NCI-H748 (cell line): ENCODE data around the gene FIBIN.

Experiments
- DNase-seq: peaks from one replicate; lab custom pipeline; 2025; ENCODE audit not compliant: unreplicated experiment; lab: John Stamatoyannopoulos, UW

FIBIN gene

DNA sequence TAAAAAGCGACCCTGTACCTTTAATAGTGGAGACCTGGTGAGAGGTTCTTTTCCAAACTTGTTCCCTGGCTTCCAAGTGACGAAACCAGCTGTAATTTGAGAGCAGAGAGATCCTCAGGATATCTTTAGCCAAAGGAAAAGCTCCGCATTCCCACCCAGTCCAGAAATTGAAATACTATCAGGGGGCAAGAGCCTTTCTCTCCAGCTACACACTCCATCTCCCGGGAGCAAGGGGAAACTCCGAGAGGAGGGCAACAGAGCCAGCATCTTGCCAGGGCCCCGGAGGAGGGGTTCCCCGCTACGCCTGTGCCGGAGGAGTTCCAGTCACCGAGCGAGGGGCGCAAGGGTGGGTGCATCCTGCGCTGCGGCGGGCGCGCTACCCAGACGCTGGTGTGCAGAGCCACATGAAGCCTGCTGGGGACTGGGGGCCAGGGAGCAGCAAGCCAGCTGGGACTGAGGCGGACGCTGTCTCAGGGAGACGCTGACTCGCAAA, at the start of gene FIBIN:
Gene FIBIN (plus strand): TSS at position 148 of the 493 bp plus-strand sequence. CDS start 415 bp downstream, outside the sequence.
- peak; percentile 31 for DNase-seq

DNA sequence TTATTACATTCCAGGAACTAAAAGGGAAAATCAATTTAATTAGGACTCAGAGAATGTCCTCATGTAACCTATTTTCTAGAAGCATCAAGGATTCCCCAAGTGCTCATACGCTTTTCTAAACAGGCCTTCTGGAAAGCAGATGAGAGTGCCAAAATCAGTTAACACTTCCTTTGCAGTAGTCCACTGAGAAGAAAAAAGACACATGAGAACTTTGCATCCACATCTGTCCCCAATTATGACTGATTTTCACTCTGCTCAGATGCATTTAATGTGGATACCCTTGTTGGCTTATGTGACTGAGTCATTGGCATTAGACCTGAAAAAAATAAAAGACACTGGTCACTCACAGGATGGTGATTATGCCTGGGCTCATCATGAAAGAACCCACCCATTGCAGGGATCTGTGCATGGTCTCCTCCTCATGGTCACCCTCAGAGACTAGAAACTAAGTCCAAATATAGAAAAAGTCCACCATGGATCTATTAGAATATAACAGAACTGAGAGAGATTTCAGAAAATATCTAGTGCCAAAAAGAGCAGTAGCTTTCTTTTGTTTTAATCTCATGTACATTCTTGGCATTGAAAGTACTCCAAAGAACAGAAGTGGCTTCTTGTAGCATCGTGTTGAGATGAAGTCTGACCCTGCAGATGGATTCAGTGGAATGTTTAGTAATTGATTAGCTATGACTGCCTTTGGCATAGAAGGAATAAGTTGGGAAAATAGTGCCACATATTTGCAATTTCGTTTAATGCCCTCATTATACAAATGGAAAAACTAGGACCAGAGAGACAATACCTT, 48.8 kb upstream of the FIBIN start:
- DNase-seq: no peak

DNA sequence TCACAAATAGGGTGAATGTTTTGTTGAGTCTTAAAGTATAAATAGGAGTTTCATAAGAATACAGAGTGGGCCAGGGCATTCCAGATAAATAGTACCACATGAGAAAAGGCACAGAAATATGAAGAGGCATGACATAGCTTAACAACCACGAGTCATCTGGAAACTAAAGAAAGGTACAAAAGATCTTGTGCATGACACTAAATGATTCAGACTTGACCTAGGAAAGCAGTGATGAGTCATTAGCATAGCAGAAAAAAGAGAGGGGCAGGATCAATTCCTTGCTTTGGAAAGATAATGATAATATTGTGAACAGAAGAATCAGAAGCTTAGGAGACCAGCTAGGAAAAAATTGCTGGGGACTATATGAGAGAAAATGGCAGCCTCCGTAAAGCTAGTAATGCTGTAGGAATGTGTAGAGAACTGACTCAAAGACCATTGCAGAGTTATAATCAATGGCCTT, 47.6 kb upstream of the FIBIN start:
- no peak for DNase-seq

DNA sequence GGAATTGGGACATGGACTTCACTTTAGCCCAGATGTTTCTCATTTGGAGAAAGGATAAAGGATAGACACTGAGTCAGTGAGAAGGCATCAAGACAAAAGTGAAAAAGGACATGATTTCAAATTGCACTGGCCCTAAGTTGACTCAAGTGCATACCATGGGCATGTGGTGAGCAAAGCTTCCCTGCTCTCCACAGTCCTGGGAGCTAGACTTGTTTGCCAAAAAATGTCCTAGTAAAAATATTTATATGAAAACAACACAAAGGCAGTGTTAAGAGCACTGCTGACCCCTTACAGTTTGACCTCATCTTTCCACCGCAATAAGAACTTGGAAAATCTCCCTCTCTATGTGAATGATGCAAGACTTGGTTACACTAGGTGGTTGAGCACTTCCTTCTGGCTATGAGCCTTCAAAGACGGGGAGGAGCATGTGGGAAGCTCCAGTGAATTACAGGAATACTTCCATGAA, 46.5 kb upstream of the FIBIN start:
- DNase-seq: no peak

DNA sequence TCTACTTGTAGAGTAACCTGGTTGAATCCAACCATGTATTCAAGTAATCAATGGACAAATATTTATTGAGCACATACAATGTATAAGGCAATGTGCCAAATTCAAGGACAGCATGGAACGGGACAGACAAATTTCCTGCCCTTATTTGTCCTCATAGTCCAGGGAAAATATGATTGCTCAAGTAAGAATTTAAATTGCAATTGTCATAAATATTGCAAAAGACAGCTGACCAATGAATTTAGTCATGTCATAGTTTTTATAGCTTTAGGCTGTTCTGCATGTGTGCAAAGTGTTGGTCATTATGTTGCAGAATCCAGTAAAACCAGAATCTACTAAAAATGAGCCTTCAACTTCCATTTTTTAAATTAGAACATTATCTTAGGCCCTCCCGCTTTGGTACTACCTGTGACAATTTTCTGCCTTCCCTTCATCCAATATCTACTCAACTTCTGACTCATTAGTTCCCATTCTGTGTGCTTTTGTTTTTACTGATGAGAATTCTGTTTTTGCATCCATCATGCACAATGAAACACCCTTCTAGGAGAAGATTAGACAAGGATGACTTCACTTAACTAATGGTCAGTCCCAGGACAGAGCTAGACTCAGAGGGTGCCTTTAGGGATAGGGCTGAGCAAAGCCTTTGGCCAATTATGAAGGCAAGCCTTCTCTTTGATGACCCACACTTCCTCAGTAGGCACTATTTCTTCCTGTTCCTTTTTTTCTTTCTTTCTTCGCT, 45.8 kb upstream of the FIBIN start:
- no peak for DNase-seq

DNA sequence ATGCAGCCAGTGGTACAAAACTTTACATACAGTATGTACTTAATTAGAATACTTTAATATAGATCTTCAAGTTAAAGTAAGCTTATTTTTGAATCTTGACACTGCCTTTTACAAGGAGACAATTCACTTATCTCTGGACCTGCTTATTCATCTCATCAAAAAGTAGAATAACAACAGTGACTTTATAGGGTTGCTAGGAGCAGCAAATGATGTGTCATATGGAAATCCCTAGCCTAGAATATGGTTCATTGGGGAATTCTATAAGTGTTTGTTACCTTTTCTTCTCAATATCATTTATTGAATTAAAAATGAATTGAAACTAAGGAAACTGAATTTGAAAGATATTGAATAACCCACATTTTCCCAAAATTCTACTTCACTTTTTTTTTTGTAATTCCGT, 45.0 kb upstream of the FIBIN start:
- no peak for DNase-seq

DNA sequence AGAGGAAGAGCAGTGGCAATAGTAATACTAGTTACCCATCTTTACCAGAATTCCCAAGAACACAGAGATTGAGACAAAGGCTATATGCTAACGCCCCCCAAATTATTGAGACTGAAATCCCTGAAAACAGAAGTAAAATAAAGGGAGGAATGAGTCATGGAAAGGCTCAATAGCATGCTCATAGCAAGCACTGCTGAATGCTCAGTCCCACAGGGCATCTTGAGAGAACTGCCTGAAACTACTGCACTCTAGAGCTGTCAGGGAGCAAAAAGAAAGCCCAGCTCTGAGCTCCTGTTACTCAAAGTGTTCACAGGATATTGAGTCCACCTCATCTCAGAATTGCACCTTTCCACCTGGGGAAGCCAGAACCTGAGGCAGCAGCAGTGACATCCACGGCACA, 44.1 kb upstream of the FIBIN start:
- DNase-seq: no peak

DNA sequence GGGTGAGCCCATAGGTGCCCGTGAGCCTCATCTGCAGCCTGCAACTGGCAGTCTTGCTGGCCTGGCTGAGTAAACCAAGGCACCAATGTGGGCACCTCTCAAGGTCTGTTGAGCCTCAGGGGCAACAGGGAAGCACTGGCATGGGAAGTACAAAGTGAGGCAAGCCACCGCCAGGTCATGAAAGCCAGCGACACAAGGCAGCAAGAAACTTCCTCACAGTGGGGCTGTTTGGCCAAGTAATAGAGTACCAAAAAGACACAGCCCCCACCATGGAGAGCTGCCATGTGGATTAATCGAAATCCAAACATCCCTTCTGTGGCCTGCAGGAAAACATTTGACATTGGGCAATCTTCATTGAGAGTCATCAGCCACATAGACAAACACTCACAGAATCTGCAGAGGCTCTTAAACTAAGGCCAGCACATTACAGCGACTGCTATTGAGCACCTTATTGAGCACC, 43.6 kb upstream of the FIBIN start:
- DNase-seq: no peak

DNA sequence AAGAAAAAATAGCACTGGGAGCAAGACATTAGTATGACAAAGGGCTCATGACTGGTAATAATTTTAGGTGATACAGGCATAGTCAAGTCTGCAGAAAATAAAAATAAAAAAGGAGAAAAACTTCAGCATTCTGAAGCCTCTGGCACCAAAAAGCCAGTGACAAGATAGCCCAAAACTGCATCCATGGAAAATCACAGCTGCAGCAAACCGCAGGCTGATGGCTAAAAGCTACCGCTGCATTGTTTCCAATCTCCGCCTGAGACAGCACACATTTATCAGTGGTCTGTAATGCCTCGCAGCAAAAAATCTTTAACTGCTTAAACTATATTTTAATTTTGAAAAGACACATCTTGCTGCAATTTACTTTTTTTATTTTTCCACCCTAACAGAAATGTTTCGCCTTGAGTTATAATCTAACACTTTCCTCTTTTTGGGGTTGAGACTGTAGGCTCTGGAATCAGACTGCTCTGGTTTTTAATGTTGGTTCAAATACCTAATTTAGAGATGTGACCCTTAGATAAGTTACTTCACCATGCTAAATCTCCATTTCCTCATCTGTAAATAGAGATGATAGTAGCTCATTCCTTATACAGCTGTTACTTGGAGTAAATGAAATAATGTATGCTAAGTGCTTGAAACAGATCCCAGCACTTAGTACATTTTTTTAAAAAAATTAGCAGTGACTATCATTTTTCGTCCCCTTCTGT, 42.0 kb upstream of the FIBIN start:
- DNase-seq: no peak

DNA sequence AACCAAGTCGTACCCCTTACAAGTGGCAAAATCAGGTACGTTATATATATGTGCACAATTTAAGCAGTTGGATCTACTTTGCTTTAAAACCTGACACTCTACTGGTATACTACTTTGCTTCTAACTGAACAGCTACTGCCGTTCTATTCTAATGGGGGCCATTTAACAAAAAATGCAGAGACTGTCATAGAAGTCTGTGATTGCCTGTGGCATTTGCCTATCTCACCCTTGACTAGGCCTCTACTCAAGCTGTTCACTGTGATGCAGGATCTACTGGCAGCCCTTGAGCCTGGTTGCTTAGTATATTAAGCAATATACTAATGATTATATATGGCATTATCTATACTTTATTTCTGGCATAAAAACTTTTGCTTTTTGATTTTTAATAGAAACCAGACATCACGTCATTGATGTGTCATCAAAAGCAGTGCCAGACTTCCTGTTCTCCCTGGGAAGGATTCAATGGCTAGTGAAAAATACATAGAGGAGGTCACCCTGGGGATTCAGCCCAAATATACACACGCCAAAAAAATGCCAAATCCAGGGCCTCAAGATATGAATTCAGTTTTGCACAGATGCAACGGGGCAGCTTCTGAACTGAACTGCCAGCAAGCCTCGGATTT, 40.0 kb upstream of the FIBIN start:
- no peak for DNase-seq

DNA sequence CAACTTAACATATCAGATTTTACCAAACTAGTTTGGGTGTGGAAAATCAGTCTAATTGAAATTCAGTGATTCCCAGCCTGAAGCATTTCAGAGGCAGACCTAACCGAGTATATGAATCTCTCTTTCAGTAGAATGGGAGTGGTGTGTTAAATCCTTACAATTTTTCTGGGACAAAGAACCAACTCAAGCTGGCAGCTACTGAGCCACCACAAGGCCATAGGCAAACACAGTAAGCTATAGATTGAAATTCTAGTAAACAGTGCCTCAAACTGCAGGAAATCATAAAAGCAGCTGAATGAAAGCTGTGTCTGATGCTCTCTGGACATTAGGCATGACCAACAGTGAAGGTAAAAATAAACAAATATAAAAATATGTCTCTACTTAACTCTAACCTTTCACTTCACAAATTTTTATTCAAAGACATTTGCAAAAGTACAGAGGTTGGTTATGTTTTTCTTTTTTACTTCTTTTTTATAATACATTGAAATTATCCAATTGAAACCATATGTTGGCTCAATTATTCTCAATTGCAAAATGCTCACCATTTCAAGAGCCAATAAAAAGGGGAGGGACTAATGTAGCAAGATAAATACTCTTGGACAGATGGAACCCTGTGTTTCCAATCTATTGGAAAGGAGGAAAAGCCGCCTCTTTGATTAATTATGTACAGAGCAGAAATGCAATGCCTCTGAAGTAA, 35.8 kb upstream of the FIBIN start:
- peak; percentile 33 for DNase-seq

DNA sequence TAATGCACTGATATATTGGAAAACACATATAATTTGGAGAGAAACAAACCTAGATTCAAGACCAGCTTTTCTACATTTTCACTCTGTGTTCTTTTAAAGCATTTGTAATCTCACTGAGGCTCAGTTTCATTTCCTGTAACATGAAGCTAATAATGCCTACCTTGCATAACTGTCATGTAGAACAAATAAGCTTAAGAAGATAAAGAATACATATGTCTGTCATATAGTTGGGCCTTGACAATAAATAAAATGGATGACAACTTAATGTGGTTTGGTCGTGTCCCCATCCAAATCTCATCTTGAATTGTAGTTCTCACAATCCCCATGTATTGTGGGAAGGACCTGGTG, 35.2 kb upstream of the FIBIN start:
- no peak for DNase-seq

DNA sequence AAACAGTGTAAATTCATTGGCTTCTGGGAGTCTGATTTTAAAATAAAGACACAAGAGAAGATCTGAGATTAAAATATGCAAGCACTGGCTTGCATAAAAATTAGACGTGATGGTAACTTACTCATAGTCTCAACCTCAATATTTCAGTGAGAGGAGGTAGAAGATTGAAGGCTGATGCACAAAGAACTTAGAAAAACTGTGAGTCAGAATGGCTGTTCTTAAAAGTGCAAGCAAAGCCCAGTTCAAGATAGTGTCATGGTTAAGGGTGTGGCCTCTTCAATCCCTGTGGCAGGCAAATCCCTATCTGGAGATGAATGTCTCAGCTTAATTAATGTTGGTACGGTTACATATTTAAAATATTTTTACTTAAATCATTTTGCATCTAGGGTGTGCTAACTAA, 33.6 kb upstream of the FIBIN start:
- no peak for DNase-seq

DNA sequence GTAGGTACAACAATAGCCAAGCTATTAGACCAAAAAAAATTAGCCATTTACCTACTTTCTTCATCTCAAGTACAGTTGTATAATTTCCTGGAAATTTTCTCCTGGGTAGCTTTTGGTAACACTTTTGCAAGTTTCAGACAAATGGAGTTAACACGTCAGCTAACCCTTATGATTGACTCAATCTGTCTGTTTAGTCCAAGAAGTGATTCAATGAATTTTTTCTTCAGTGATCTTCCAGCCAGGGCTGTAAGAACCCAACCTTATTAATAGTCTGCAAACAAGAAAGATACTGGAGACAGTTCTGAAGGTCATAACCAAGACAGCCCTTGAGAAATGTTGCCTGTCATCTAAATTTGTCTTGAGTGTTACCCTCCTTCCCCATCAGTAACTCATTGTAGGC, 30.1 kb upstream of the FIBIN start:
- no peak for DNase-seq

DNA sequence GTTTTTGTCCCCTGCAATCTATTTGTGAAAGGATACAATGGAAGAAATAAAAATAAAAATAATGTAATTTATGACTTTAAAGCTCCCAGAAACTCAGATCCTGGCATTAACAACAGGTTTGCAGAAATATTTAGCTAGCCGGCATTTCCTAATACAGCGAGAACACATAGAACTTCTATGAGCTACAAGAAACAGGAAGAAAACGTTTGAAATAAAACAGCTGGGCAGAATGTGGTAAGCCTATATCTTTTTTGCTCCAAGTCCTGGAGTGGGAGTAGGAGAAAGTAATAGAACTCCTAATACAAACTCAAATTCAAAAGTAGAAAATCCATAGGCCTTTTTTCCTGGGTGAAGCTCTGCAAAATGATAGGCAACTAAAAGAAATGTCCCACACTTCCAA, 29.6 kb upstream of the FIBIN start:
- peak; percentile 30 for DNase-seq

DNA sequence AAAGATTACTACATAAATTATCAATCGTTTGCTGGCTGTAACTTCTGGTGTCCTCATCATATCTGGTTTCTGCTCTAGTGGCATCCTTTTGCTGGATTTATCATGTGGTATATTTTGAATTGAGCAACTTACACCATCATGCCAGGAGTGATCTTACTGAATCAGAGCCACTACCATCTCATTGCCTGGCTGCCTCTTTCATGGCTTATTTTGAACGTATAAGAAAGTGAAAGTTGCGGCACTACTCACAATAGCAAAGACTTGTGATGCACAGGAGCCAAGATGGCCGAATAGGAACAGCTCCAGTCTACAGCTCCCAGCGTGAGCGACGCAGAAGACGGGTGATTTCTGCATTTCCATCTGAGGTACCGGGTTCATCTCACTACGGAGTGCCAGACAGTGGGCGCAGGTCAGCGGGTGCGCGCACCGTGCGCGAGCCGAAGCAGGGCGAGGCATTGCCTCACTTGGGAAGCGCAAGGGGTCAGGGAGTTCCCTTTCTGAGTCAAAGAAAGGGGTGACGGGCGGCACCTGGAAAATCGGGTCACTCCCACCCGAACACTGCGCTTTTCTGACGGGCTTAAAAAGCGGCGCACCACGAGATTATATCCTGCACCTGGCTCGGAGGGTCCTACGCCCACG, 28.9 kb upstream of the FIBIN start:
- peak; percentile 69 for DNase-seq

DNA sequence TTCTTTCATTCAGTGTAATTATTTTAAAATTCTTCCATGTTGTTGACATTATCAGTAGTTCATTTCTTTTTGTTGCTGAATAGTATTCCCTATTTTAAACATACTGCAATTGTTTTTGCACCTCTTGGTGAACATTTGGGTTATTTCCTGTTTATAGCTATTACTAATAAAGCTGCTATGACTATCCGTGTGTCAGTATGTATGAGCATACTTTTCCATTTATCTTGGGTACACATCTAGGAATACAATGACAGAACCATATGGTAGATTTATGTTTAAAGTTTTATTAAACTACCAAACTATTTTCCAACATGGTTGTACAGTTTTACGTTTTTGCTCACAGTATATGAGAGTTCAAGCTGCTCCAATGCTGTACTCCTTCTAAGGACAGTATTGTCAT, 22.0 kb upstream of the FIBIN start:
- DNase-seq: no peak

DNA sequence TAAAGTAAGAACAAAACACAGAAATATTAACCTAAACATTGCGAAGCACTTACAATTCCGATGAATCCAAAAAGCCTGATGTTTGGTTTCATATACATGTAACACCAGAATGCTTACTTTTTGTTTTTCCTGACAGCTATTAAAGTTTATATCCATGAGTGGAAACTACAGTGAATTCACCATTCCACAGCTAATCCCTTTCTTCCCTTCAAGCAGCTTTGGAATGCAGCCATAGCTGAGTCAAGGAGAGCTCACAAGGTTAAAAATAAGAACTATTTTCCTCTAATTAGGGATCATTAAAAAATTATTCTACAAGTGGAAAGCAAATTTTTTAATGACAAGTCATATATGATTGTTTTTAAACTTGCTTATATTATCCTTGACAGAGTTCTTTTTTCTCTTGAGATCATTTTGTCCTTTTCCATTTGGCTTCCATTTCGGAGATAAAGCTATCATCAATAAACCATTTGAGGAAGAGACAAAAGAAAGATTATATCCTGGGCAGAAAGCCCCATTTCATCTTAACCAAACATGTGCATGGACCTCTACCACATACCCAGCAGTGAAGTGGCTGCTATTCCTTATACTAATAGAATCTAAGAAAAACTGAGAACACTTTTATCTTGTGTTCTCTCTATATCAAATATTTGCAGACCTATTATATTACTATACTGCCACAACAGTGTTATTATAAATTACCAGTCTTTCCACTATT, 19.7 kb upstream of the FIBIN start:
- DNase-seq: no peak

DNA sequence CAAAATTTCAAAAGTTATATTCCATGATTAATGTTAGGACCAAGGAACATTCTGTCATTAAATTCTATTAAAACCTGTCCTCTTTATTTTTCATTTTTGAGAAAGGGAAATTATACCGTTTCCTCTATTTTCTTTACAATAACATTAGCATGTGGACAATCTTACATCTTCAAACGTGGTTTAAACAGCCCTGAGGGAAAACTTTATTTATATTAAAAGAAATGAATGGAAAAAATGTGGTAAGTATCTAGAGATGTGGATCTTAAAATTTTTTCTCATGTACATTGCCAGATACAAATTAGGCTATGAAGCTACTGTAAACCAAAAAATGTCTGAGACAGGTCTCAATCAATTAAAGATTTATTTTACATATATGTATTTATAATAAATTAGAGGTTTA, 18.9 kb upstream of the FIBIN start:
- DNase-seq: no peak
